Activated CD4-positive, alpha-beta memory T cell treated with anti-CD3 and anti-CD28 coated beads for 36 hours (primary cell): ENCODE data around the gene PRDM16. TPM values are rescaled to one million over a fixed set of nuclear protein-coding genes. Genes with fewer than 3 reads are reported as not detected.

ENCODE experiments used
- CTCF ChIA-PET: fragments of 350-600 bp; sonication (Branson Sonifier 250); formaldehyde crosslinking; loops from one replicate; lab custom pipeline; 2021; ENCODE audit warnings: antibody characterized with exemption, inconsistent platforms; lab: Charles Lee
- POLR2A ChIA-PET: fragments of 350-600 bp; sonication (Branson Sonifier 250); formaldehyde crosslinking; loops from one replicate; lab custom pipeline; 2021; ENCODE audit warnings: antibody characterized with exemption; lab: Charles Lee
- DNase-seq: peaks from one replicate; pipeline ENCODE4 v3.0.0-alpha.2; 2020
- H3K27ac Mint-ChIP-seq: one replicate; pipeline ENCODE4 v1.8.0; 2021; ENCODE audit warnings: mixed read lengths
- H3K27me3 Mint-ChIP-seq: one replicate; pipeline ENCODE4 v1.8.0; 2021; ENCODE audit warnings: mixed read lengths
- H3K36me3 Mint-ChIP-seq: one replicate; pipeline ENCODE4 v1.8.0; 2021; ENCODE audit warnings: mixed read lengths
- H3K4me1 Mint-ChIP-seq: one replicate; pipeline ENCODE4 v1.8.0; 2021; ENCODE audit warnings: low read depth, mixed read lengths
- H3K4me3 Mint-ChIP-seq: one replicate; pipeline ENCODE4 v1.8.0; 2021; ENCODE audit warnings: mild to moderate bottlenecking, mixed read lengths
- H3K9me3 Mint-ChIP-seq: one replicate; pipeline ENCODE4 v1.8.0; 2021; ENCODE audit warnings: mixed read lengths
- intact Hi-C: fragments of 100-400 bp; cut with micrococcal nuclease; formaldehyde crosslinking; loops from one replicate; pipeline ENCODE4 v1.15.1; 2023
- total RNA-seq, 2 experiments: library from RNA; stranded (reverse); gene quantifications; one replicate each; pipeline ENCODE4 v1.2.3, GENCODE V29; 2021

The PRDM16 gene
- total RNA-seq, 2 experiments from 2014 or later = not detected

- Mint-ChIP-seq H3K4me3 (no peak overlapping the region), H3K36me3 (no peaks in the 10 kb centered on the region), H3K4me1 (no peaks in the 10 kb centered on the region), H3K9me3 (no peaks in the 10 kb centered on the region), H3K27me3 (peaks cover 3% of the 10 kb centered on the region), H3K27ac (no peak overlapping the region)
- CTCF ChIA-PET = no interaction called here
- intact Hi-C loops = no loop called here
- DNase-seq = no peak
- POLR2A ChIA-PET = no interaction called here
Observed at GRCh38 chr1:3193811-3194210, 124.8 kb downstream of the PRDM16 start.

GRCh38 chr1:3194760-3195479 is 125.9 kb downstream of the PRDM16 start:
- H3K9me3 Mint-ChIP-seq = no peaks in the 10 kb centered on the region
- ChIA-PET POLR2A (no interaction called here), CTCF (no interaction called here)
- no peak overlapping the region for H3K27ac Mint-ChIP-seq
- intact Hi-C loops = no loop called here
- DNase-seq = no peak
- H3K4me3 Mint-ChIP-seq = no peak overlapping the region
- H3K36me3 Mint-ChIP-seq = no peaks in the 10 kb centered on the region
- peaks cover 3% of the 10 kb centered on the region for H3K27me3 Mint-ChIP-seq
- no peaks in the 10 kb centered on the region for H3K4me1 Mint-ChIP-seq

- CTCF ChIA-PET = no interaction called here
- H3K4me1 Mint-ChIP-seq = no peaks in the 10 kb centered on the region
Observed at GRCh38 chr1:3195480-3195815, 126.4 kb downstream of the PRDM16 start.

GRCh38 chr1:3195966-3196515 is 127.0 kb downstream of the PRDM16 start:
- CTCF ChIA-PET = no interaction called here
- H3K27me3 Mint-ChIP-seq = peaks cover 3% of the 10 kb centered on the region
- POLR2A ChIA-PET = no interaction called here
- no peak overlapping the region for H3K27ac Mint-ChIP-seq
- no peak for DNase-seq
- intact Hi-C loops = no loop called here
- H3K4me3 Mint-ChIP-seq = no peak overlapping the region
- H3K36me3 Mint-ChIP-seq = no peaks in the 10 kb centered on the region
- H3K9me3 Mint-ChIP-seq = no peaks in the 10 kb centered on the region
- no peaks in the 10 kb centered on the region for H3K4me1 Mint-ChIP-seq

More at GRCh38 chr1:3195480-3195815, 126.4 kb downstream of the PRDM16 start:
- H3K27ac Mint-ChIP-seq = no peak overlapping the region
- no peak overlapping the region for H3K4me3 Mint-ChIP-seq
- H3K36me3 Mint-ChIP-seq = no peaks in the 10 kb centered on the region
- intact Hi-C loops = no loop called here
- DNase-seq = no peak
- H3K9me3 Mint-ChIP-seq = no peaks in the 10 kb centered on the region
- POLR2A ChIA-PET = no interaction called here
- H3K27me3 Mint-ChIP-seq = peaks cover 3% of the 10 kb centered on the region

GRCh38 chr1:3196577-3197245 is 127.7 kb downstream of the PRDM16 start:
- POLR2A ChIA-PET = no interaction called here
- Mint-ChIP-seq H3K4me1 (no peaks in the 10 kb centered on the region), H3K27ac (no peak overlapping the region), H3K36me3 (no peaks in the 10 kb centered on the region), H3K27me3 (peaks cover 3% of the 10 kb centered on the region), H3K4me3 (no peak overlapping the region), H3K9me3 (no peaks in the 10 kb centered on the region)
- no peak for DNase-seq
- CTCF ChIA-PET = no interaction called here
- intact Hi-C loops = no loop called here

- H3K4me3 Mint-ChIP-seq = no peak overlapping the region
- POLR2A ChIA-PET = no interaction called here
- DNase-seq = no peak
- H3K27ac Mint-ChIP-seq = no peak overlapping the region
- intact Hi-C loops = no loop called here
- H3K4me1 Mint-ChIP-seq = no peaks in the 10 kb centered on the region
- peaks cover 2% of the 10 kb centered on the region for H3K27me3 Mint-ChIP-seq
- CTCF ChIA-PET = no interaction called here
- H3K9me3 Mint-ChIP-seq = no peaks in the 10 kb centered on the region
- H3K36me3 Mint-ChIP-seq = no peaks in the 10 kb centered on the region
Observed at GRCh38 chr1:3197781-3198316, 128.8 kb downstream of the PRDM16 start.

- Mint-ChIP-seq H3K36me3 (no peaks in the 10 kb centered on the region), H3K27me3 (peaks cover 2% of the 10 kb centered on the region), H3K27ac (no peak overlapping the region), H3K4me1 (no peaks in the 10 kb centered on the region), H3K9me3 (no peaks in the 10 kb centered on the region), H3K4me3 (no peak overlapping the region)
- ChIA-PET POLR2A (no interaction called here), CTCF (no interaction called here)
- DNase-seq = no peak
- intact Hi-C loops = no loop called here
Observed at GRCh38 chr1:3198371-3199271, 129.6 kb downstream of the PRDM16 start.

GRCh38 chr1:3204725-3205124 is 135.7 kb downstream of the PRDM16 start:
- H3K9me3 Mint-ChIP-seq = no peaks in the 10 kb centered on the region
- H3K36me3 Mint-ChIP-seq = no peaks in the 10 kb centered on the region
- DNase-seq = no peak
- no peak overlapping the region for H3K27ac Mint-ChIP-seq
- ChIA-PET CTCF (no interaction called here), POLR2A (no interaction called here)
- H3K4me3 Mint-ChIP-seq = no peak overlapping the region
- intact Hi-C loops = no loop called here
- no peaks in the 10 kb centered on the region for H3K4me1 Mint-ChIP-seq
- no peaks in the 10 kb centered on the region for H3K27me3 Mint-ChIP-seq

GRCh38 chr1:3205815-3206214 is 136.8 kb downstream of the PRDM16 start:
- CTCF ChIA-PET = no interaction called here
- H3K27ac Mint-ChIP-seq = no peak overlapping the region
- DNase-seq = no peak

GRCh38 chr1:3206696-3207095 is 137.7 kb downstream of the PRDM16 start:
- no peaks in the 10 kb centered on the region for H3K27me3 Mint-ChIP-seq
- no peak overlapping the region for H3K4me3 Mint-ChIP-seq
- H3K27ac Mint-ChIP-seq = no peak overlapping the region
- ChIA-PET POLR2A (interaction anchor here (0.6 kb wide), 1 partner anchor 620 kb away, joined by 3 read pairs; no protein-coding TSS in a partner anchor), CTCF (no interaction called here)
- no peak for DNase-seq
- H3K4me1 Mint-ChIP-seq = no peaks in the 10 kb centered on the region
- no peaks in the 10 kb centered on the region for H3K9me3 Mint-ChIP-seq
- no peaks in the 10 kb centered on the region for H3K36me3 Mint-ChIP-seq
- intact Hi-C loops = no loop called here

More at GRCh38 chr1:3205815-3206214, 136.8 kb downstream of the PRDM16 start:
- POLR2A ChIA-PET = no interaction called here
- H3K9me3 Mint-ChIP-seq = no peaks in the 10 kb centered on the region
- H3K36me3 Mint-ChIP-seq = no peaks in the 10 kb centered on the region
- no peaks in the 10 kb centered on the region for H3K4me1 Mint-ChIP-seq
- H3K27me3 Mint-ChIP-seq = no peaks in the 10 kb centered on the region
- no peak overlapping the region for H3K4me3 Mint-ChIP-seq
- intact Hi-C loops = no loop called here

GRCh38 chr1:3207217-3207848 is 138.3 kb downstream of the PRDM16 start:
- H3K27ac Mint-ChIP-seq = no peak overlapping the region
- DNase-seq = no peak
- H3K4me1 Mint-ChIP-seq = no peaks in the 10 kb centered on the region
- no peaks in the 10 kb centered on the region for H3K27me3 Mint-ChIP-seq
- no peaks in the 10 kb centered on the region for H3K9me3 Mint-ChIP-seq
- no peaks in the 10 kb centered on the region for H3K36me3 Mint-ChIP-seq
- POLR2A ChIA-PET = interaction anchor here (0.6 kb wide), 1 partner anchor 620 kb away, joined by 3 read pairs; no protein-coding TSS in a partner anchor
- no peak overlapping the region for H3K4me3 Mint-ChIP-seq
- intact Hi-C loops = no loop called here
- CTCF ChIA-PET = no interaction called here
